NCI-H2081 (cell line): Measurements from ENCODE around the gene GRK3.

Source experiments
- DNase-seq, 2 experiments: peaks; one replicate each; lab custom pipeline; 2025; lab: John Stamatoyannopoulos, UW

GRK3 gene

GRCh38 chr22:25760294-25760693 lies 195.8 kb downstream of the GRK3 start:
- no peak for DNase-seq

GRCh38 chr22:25760848-25761595 lies 196.5 kb downstream of the GRK3 start:
- DNase-seq, result no peak

GRCh38 chr22:25762147-25762546 lies 197.7 kb downstream of the GRK3 start:
- DNase-seq, result no peak

GRCh38 chr22:25763239-25763777 lies 198.8 kb downstream of the GRK3 start:
- no peak for DNase-seq

- no peak for DNase-seq
Measured at GRCh38 chr22:25764270-25765015, 200.0 kb downstream of the GRK3 start.

- DNase-seq, result no peak
Measured at GRCh38 chr22:25765016-25765367, 200.5 kb downstream of the GRK3 start.

- DNase-seq, result no peak
Measured at GRCh38 chr22:25765801-25766200, 201.3 kb downstream of the GRK3 start.

GRCh38 chr22:25766418-25766817 lies 201.9 kb downstream of the GRK3 start:
- no peak for DNase-seq

GRCh38 chr22:25770333-25770732 lies 205.9 kb downstream of the GRK3 start:
- no peak for DNase-seq

GRCh38 chr22:25772288-25772687 lies 207.8 kb downstream of the GRK3 start:
- no peak for DNase-seq

- DNase-seq, result peak in 1 of 2 experiments; percentile 9
Measured at GRCh38 chr22:25774575-25775026, 210.1 kb downstream of the GRK3 start.

- no peak for DNase-seq
Measured at GRCh38 chr22:25775531-25775930, 211.1 kb downstream of the GRK3 start.

- no peak for DNase-seq
Measured at GRCh38 chr22:25777411-25777810, 212.9 kb downstream of the GRK3 start.

GRCh38 chr22:25777870-25778269 lies 213.4 kb downstream of the GRK3 start:
- DNase-seq, result peak; percentile 29 to 63
